ENCODE measurements around the gene RTL10.

RTL10 gene

DNA sequence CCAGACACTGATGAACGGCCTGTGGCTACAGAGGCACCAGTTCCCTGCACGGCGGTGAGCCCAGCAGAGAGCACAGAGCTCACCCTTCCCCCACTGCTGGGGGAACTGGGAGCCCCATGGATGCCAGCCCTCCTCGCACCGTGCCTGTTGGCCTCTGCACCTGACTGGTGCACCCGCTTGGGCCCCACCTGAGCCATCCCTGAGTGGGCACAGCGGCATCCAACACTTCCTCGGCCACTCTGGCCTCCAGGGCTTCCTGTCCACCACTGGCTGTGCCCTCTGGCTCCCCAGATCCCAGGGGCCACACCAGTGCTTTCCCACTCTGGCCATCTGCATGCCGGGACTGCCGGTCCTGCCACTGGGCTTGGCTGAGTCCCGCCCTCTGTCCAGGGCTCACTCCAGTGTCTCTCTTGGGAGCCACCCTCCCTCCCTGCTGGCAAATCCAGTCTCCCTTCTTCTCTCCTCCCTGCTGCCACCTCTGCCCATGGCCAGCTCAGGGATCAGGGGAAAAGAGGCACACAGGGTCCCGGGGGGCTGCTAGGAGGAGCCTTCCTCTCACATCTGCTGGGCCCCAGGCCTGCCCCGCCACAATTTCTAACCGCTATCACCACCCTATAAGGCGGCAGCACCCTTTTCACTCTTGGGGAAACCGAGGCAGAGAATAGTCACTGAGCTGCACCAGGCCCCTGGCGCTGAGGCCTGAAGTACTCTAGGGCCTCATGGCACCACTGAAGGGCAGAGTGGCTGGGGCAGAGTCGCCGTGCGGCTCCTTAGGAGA lies 33.0 kb downstream of the RTL10 start:
- FAIRE-seq: no peak

DNA sequence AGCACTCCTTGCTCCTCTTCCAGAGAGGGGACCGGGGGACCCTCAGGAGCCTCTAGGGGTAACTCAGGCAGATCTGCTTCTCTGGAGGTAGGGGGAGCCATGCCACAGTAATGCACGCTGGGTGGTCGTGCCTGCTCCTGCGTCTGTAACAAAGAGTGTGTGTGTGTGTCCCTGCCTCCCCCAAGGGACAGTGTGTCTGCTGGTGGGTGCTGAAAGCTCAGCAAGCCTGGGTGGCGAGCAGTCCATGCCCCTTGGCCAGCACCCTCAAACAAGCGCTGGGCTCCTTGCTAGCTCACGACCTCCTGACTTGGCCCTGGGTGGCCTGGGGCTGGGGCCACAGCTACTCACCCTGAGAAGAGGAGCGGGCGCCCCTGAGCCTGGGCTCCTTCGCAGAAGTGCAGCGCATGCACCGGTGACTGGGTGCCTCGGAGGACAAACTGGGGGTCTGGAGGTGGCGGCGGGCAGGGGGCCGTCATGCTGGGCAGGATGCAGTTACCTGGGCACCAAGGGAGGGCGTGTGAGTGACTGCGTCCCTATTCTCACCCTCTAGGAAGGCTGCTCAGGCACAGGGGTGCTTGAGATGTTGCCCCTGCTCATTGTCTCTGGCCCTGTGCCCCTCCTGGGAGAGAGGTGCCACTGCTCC lies 33.7 kb downstream of the RTL10 start:
- FAIRE-seq: no peak

DNA sequence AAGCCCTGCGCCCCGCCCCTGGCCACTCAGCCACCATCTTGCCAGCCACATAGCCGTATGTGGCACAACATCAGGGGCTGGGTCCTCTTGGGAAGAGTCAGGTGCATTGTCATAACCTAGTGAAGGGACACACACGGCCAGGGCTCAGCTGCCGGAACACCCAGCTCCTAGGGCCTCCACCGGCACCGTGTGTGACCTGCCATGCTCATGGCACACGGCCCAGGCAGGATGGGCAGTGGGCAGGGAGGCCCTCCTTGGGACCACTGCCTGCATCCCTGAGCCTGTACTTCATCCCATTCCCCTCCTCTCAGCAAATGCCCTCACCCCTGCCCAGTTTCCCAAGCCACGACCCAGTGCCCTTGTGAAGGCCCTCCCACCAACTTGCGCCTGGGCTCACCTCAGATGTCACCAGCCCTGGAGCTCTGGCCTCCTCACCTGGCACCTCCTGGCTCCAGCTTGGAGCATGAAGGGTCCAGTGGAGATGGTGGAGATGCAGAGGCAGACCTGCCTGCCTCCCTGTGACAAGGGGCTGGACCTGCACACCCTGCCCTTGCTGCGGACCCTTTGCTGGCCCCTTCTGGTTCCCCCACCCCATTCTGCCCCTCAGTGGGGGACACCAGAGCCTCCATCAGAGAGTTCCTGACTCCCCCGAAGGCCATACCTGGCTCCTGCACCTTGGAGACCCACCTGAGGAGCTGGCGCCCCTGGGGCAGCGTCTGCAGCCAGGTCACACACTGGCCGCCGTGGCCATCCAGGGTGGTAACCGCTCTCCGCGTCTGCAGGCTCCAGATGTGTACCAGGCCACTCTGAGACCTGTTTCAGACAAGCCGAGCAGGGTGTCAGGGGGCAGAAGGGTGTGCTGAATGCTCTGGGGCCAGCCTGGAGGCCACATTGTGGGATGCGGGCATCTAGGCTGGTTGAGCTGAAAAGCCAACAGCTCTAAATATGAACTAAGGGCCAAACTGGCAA lies 34.5 kb downstream of the RTL10 start:
- no peak for FAIRE-seq

DNA sequence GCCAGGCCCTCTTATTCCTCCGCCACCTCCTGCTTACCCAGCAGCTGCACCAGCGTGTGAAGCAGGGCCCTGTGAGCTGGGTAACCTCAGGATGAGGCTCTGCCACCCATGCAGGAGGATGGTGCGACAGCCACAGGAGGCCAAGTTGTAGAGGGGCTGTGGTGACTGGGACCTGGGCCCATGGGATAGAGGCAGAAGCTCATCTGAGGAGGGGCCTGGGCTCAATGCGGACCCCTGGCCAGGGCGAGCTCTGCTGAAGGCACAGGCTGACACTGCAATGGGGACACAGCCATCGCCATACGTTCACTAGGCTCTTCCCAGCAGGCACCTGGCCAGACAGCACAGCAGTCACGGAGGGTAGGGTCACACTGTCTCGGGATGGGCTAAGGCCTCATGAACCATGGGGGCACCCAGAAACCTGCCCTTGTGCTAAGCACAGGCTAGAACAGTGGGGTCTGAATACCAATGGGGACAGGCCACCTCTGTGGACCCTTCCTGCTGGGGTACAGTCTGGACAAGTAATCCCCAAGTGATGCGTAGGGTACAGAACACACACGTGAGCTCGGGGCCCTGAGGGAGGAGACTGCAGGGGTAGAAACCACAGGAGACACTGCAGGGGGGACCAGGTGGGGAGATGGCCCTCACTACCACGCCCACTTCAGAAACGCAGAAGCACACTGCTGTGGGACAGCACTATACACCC lies 35.3 kb downstream of the RTL10 start:
- no peak for FAIRE-seq

DNA sequence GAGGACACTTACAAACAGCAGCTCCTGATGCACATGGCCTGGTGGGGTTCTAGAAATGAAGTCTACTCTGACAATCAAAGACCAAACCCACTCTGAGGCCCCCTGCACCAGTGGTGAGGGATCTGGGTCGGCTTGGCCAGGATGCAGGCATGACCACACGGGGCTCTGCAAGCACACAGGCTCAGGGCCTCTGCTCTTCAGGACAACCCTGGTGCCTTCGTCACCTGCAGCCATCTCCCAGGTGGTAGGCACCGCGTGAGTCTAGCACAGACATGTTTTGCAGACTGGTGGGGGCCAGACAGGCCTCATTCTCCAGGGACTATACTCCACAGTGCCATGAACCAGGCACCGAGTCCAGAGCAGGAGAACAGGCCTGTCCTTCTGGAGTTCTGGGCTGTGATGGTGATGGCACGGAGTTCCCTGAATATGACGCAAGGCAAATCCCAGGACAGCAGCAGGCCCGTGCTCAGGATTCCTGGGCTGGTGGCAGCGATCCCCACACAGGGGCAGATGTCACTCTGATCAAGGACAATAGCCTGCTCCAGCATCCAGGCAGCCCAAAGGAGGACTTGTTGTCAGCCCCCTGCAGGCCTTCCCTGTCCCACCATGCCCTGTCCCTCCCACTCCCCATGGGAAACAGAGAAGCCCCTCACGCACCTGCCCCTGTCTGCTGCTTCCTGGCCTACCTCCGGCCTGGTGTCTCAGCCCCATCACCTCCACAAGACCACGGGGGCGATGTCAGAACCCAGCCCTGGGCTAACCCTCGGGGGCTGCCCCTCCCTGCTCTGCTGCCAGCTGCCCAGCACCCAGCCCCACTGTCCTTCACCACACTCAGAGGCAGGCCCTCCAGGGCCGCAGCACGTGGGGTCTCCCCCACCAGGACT lies 36.1 kb downstream of the RTL10 start:
- FAIRE-seq: no peak

DNA sequence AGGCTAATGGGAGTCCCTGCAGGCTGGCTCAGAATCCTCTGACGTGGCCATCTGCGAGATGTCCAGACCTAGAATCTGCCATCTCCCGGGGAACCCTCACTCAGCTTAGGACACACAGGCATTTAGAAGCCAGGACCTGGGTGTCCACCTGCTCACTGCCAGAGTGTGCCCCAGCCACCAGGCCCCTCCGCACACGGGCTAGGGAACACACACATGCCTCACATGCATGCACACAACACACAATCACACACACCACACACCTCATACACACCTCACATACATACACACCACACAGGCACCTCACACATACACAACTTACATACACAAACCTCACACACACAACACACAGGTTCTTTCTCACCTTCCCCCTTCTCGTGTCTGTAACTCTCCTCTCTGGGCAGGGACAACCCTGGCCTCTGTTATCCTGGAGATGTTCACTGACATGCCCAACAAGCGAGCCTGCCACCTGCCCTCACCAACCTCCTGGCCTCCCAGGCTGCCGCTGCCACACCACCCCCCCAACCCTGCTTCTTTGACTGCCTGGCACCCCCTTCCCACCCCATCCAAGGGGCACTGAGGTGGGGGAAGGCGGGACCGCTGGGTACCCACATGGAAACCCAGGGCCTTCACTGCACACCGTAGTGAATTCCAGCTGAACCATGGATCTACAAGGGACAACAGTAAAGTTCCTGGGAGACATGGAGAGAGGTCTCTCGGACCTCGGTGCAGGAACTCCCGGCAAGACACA lies 38.1 kb downstream of the RTL10 start:
- no peak for FAIRE-seq

DNA sequence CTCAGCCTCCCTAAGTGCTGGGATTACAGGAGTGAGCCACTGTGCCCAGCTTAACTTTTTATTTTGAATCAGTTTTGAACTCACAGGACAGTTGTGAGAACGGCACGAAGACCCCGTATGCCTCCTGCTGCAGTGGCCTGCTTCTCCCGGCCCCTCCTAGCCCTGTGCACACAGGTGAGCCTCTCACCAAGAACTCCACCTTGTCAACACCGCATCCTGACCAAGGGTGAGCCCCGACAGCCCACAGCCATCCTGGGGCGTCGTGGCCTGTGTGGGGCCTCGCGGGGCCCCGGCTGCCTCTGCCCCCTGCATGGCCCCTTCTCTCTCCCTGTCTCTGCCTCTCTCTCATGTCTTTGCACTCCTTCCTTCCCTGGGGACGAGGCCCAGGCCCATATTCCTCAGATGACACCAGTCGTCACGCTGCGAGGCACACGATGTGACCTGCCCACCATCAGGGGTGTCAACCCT lies 38.8 kb downstream of the RTL10 start:
- no peak for FAIRE-seq

DNA sequence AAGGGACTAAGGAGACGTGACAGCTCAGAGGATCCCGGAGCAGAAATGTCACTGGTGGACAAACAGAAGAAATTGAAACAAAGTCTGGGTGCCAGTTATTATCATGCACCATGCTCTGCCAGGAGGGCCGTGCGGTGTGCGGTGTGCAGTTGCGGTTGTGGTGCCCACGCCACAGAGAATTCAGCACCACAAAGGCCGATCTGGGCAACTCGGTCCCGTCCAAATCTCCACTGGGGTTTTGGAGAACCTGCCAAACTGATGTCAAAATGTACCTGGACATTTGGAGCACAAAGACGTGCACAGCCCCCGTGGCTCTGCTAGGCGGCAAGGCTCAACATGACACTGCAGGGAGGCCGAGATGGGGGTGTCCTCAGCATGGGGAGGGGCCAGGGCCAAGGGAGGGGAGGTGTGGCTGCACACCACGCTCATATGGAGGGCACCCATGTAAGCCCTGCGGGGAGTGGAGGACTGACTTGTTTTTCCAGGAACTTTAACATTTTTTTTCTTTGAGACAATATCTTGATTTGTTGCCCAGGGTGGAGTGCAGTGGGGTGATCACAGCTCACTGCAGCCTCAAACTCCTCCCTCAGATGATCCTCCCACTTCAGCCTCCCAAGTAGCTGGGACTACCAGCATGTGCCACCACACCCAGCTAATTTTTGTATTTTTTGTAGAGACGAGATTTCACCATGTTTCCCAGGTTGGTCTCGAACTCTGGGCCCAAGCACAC lies 39.4 kb downstream of the RTL10 start:
- no peak for FAIRE-seq

DNA sequence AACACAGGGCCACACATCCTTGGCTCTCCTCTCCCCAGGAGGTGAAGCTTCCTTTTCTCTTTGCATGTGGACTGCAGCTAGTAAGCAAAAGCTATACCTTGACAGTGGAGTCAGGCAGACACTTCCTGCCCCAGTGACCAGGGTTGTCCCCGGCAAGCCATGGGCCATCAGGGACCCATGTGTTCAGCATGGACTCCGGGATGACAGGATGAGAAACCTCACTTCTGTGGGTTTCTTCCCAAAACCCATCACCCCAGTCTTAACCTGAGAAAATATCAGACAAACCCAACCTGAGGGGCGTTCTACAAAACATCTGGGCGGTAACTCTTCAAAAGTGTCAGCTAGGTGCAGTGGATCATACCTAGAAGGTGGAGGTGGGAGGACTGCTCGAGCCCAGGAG lies 40.2 kb downstream of the RTL10 start:
- no peak for FAIRE-seq

DNA sequence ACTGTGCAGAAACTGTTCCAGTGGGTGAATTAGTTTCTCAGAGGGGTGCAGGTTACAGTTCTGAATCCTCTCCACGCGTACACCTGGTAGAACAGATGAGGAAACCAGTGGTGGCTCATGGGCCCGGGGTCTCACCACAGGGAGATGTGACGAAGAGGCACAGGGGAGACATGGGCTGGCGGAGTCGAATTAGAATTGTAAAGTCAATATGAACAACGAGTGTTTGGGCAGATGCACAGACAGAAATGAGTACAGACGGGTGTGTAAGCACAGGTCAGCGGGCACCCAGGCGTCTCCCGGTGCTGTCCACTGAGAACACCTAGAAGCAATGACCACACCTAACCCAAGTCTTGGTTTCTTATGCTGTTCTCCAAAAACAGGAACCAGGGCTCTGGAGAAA lies 41.8 kb downstream of the RTL10 start:
- FAIRE-seq: no peak

DNA sequence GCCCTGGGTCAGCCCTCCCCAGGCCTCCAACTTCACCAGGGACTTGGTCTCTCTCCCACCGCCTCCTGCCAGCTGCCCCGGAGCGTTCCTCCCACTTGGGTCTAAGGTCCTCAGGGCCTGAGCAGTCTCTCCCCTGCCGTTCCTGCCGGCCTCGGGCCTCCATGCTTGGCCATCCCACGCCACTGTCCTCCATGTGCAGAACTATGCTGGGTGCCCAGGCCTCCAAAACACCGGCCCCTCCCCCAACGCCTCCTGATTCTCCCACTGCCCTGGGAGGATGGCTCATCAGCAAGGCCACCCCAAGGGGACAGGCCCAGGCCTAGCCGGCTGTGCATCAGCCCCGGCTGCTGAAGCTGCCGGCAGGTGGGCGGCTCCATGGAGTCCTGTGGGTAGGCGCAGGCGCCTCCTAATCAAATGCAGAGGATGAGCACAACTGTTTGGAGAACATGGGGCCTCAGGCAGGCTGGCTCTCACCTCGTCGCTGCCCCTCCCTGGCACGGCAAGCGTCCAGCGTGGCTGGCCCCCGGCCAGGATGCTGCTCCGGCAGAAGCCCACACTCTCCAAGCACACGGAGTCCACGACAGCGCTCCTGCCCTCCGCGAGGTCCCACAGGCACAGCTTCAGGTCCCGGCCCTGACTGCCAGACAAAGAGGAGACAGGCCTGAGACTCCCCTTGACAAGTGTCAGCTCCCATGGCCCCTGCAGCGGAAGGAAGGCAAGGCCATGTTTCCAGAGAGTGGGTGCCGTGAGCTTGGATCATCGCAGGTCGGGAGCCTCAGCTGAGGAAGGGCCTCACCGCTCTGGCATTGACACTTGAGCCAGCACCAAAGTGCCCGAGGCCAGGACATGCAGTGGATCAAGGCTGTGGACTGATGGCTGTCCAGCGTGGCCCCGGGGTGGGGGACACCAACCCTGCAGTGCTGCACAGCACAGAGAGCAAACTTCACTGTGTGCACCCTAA lies 42.6 kb downstream of the RTL10 start:
- FAIRE-seq: no peak

DNA sequence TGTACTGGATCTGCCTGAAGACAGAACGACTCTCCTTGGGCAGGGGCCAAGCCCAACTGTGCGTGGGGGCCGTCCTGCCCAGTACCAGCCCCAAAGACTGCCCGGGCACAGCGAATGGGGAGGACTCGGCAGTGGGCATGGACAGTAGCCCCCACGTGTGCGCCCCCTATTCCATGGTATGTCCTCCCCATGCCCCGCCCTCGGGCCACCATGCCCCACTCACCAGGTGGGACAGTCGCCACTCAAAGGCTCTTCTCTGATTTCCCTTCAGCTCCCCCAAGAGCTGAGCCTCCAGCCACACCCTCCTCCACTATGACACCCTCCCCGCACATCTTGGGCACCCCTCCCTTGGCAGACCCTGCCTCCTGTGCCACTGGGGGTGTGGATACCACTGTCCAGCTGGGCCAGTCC lies 43.5 kb downstream of the RTL10 start:
- FAIRE-seq: no peak

DNA sequence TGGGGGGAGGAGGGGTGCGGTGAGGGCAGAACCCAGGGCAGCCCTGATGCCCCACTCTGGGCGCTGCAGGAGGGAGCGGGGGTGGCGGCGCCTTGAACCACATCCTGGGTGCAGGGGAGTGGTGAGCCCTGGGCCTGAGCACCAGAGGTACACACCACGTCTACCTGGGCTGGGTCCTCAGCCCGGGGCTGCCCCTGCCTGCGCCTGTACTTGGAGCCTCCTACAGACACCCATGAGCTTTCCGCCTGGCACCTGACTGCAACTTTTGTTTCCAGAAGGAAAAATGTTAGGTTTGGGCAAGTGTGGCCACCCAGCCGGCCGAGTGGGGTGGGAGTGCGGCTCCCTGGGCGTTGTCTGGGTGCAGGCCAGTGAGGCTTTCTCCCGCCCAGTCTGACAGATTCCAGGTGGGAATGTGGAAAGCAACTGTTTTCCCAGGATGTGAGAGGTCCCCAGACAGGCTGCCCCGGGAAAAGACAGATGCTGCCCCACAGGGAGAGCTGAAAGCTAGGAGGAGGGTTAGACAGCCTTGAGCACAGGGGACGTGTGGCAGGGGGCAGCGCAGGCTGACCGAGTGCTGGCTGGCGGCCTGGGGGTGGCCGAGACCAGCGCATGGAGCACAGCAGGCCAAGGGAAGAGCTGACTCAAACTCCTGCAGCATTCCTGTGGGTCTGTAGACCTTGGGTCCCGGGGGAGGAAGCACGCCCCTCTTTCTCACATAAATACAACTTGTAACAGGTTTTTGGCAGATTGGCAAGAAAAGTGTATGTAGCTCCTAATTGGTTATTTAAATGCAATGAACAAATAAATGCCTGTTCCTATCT lies 44.1 kb downstream of the RTL10 start:
- no peak for FAIRE-seq

DNA sequence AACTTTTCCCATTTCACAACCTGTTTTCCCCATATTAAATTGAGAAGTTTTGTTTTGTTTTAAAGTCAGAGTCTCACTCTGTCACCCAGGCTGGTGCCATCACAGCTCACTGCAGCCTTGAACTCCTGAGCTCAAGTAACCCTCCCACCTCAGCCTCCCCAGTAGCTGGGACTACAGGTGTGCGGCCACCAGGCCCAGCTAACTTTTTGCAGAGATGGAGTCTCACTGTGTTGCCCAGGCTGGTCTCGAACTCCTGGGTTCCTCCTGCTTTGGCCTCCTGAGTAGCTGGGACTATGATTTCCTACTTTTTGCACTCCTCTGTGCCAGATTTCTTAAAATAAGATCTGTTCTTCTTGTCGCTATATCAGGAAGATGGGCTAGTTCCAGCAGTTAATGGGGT lies 44.9 kb downstream of the RTL10 start:
- FAIRE-seq: no peak

DNA sequence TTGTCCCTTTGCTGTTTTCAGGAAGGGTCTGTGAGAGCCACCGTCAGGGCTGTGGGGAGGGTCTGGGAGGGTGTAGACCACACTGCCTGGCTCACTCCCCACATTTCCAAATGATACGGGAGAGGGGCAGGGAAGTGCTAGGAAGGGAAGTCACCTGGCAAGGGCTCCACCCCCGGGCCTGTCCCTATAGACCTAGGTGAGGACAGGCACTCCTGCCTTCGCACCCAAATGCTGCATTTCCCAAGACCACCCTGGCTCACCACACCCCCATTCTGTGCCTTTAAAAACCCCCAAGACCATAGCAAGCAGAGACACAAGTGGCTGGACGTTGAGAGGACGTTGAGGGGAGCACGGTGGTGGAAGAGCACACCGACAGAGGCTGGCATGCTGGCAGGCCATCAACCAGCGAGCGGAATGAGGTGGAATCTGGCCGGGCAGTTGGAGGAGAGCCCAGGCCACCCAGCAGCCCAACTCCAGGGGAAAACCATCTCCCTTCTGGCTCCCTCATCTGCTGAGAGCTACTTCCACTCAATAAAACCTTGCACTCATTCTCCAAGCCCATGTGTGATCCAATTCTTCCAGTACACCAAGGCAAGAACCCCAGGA lies 45.7 kb downstream of the RTL10 start:
- no peak for FAIRE-seq

DNA sequence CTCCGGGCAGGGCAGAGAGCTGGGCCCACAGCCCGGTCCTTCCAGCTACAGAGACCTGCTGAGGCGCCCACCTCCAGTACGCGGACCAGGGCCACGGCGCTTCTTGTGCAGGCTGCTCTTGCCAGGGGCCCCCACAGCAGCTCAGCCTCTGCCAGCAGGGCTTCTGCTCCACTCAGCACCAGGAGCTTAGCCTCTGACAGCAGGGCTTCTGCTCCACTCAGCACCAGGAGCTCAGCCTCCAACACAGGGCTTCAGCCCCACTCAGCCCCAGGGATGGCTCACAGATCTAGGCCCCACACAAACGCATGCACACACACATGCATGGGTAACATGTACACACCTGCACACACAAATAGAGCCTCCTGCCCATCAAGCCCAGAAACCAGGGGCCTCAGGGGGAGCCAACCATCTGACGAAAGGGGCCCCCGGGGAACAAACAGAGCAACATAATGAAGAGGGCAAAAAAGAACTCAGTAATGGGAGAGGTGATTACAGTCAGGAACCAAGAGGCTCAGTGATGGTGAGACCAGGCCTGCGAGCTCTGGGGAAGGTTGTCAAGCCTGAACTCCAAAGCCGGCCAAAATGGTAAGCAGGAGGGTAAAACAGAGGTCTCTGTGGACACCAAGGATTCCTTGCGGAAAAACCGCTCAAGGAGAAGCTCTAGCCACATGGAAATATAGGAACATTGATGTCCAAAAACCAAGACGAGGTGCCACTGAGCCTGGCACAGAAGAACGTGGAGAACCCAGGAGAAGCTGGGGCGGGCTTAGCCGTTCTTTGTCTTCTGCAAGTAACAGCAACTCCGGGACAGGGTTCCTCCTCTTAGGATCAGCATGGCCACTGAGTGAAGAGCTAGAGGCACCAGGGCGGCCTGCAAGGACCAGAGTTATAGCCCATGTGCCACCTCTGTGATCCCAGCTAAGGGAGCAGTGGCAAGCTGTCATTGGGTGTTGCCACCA lies 46.5 kb downstream of the RTL10 start:
- FAIRE-seq: no peak
